GM18499 (cell line): ENCODE results near the gene ATP8A2.
"Not testable (repeated sequence)": the region's sequence is repeated elsewhere in the genome, so short reads cannot be mapped to it uniquely, and the experiment has no call there.

Experiments
- ATAC-seq: cut with Tn5 transposase; IDR thresholded peaks from one replicate; pipeline ENCODE4 v1.9.1; 2021; ENCODE audit warnings: moderate number of reproducible peaks; ENCODE audit not compliant: insufficient read depth, unreplicated experiment

The ATP8A2 gene

DNA sequence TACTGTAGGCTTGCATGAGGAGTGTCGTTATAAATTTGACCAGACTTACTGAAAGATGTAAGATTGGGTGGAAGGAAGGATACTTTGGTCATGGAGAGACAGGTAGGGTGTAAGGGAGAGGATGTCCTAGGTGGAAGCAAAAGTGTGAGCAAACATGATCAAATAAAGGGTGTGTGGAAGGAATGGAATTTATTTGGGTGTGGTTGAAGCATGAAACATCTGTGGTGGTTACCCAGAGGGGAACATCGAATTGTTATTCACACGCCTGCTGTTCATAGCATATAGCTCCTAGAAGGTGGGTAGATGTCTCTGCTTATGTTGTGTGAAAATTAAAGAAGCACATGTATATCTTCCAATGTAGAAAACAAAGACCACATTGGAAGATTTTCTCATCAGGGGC, 157.7 kb downstream of the ATP8A2 start:
- no peak for ATAC-seq

DNA sequence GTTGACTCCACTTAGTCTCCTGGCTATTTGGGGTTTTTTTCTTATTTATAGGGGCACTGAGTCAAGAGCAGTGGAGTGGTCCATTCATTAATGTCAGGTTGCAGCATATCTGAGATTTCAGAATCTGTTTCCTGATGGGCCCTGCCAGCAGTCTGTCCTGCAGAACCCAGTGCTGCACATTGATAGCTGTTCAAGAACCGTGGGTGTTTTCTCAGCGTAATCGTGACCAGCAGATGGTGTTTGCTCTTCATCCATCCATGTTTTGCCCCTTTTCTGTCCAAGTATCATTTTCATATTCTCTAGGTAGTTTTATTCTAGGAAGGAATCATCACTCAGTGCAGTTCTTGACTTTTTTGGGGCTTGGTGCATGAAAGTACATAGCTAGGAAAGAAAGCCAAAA, 166.5 kb downstream of the ATP8A2 start:
- no peak for ATAC-seq

DNA sequence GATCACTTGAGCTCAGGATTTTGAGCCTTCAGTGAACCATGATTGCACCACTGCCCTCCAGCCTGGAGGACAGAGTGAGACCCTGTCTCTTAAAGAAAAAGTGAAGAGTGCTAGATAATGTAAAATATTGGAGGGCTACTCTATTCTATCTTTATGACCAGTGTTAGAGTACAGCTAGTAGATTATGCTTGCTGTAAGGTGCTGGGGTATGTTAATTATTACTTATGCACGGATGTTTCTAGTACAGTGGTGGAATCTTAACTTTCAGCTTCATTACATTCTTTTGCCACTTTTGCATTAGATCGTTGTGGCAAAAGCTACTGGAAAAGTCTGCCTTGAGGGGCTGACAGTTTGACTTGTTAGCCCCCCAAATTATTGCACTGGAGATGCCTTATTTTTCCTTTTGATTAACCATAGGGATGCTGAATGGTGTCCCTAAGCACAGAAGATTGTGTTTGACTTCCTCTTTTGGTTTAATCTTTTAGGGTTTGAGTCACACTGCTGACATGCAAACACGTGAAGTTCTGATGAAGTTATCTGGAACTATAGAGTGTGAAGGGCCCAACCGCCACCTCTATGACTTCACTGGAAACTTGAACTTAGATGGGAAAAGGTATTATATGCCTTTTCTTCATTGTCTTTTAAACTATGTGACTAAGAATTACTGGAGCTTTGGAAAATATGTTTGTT, 169.8 kb downstream of the ATP8A2 start:
- ATAC-seq, result no peak

DNA sequence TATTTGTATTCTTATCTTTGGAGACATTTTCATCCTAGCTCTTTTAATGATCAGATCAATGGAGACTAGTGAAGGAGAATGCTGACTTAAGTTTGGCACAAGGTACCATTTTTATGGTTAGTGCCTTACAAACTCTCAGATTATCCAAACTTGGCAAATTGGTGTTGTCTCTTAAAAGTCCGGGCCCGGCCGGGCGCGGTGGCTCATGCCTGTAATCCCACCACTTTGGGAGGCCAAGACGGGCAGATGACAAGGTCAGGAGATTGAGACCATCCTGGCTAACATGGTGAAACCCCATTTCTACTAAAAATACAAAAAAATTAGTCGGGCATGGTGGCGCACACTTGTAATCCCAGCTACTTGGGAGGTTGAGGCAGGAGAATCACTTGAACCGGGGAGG, 177.2 kb downstream of the ATP8A2 start:
- not testable (repeated sequence) for ATAC-seq

DNA sequence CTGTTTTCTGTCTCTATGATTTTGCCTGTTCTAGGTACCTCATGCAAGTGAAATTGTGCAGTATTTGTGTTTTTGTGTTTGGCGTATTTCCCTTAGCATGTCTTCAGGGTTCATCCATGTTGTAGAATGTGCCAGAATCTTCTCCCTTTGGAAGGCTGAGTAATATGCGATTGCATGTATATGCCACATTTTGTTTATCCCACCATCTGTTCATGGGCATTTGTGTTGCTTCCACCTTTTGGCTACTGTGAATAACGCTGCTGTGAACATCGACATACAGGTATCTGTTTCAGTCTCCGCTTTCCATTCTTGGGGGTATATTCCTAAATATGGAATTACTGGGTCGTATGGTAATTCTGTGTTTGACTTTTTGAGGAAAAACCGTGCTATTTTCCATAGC, 190.0 kb downstream of the ATP8A2 start:
- no peak for ATAC-seq

DNA sequence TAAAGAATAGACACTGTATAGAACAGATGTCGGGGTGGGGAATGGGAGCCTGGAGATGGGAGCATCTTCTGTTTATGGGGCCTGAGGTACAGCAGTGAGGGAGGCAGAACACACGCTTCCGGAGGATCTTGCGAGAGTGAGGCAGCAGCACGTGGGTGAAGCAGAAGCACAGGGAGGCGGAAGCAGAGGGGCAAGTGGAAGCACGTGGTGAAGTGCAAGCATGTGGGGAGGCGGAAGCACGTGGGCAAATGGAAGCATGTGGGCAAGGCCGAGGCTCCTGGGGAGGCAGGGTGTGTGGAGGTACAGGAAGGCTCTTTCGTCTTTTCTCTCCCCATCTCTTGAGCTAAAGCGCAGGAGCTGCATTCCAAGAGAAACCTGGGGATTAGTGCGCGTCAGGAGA, 198.4 kb downstream of the ATP8A2 start:
- no peak for ATAC-seq

DNA sequence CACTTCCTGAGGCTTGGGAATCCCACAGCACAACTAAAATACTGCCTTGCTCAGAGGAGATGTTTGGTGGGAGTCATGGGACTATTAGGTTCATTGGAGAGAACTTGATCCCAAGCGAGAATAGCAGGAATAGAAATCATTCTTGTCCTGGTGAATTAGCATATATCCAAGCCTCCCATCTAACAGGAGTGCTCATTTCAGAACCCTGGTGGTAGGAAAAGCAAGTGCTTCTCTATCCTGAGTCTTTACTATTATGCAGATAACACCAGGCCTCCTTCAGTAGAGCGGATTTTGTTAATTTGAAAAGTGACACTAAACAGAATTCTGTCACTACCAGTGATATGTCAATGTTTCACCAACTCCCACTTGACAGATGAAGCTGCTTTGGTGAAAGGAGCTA, 199.5 kb downstream of the ATP8A2 start:
- no peak for ATAC-seq

DNA sequence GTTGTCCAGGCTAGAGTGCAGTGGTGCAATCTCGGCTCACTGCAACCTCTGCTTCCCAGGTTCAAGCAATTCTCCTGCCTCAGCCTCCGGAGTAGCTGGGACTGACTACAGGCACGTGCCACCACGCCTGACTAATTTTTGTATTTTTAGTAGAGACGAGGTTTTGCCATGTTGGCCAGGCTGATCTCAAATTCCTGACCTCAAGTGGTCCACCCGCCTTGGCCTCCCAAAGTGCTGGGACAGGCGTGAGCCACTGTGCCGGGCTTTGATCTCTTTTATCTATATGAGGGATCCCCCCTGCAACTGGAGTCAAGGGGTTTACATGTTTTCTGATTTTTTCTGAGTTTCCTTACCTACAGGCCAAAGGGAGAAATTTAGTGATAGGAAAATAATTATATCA, 200.4 kb downstream of the ATP8A2 start:
- ATAC-seq, result not testable (repeated sequence)

DNA sequence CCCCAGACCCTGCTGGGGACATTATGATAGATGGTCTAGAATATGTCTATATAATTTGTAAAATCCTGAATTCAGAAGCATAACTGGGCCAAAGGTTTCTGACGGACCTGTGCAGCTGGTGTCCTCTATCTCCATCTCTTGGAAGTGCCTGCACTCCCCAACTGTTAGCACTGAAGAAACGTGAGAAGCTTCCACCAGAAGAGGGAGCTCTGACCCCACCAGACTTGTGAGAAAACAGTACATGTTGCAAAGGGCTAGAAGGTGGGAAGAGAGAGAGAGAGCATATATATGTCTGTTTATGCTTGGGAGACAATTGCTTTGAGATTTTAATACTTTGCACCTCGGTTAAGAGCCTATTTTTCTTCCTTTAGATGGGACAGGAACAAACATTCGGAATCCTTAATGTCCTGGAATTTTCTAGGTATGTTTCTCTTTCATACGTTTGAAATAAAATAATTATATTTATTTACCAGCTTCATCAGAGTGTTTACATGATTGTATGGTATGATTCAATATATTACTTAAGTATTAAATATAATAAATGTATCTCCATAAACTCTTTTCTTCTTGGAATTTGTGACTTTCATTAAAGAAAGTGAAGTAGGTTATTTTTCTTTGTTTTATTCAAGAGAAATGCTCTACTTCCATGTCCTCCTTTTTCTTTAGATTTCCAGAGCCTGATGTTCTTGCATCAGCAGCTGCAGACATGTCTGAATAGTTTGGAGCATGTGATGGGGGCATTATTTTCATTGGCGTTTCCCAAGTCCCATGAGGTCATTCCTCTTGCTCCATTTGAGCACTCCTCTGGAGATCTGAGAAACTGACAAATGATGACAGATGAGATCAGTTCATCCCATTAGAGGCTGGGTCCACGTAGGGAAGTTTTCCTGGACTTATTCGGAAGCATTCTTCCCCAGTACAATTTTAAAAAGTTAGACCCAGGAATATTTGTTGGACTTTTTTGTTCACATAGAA, 202.9 kb downstream of the ATP8A2 start:
- no peak for ATAC-seq

DNA sequence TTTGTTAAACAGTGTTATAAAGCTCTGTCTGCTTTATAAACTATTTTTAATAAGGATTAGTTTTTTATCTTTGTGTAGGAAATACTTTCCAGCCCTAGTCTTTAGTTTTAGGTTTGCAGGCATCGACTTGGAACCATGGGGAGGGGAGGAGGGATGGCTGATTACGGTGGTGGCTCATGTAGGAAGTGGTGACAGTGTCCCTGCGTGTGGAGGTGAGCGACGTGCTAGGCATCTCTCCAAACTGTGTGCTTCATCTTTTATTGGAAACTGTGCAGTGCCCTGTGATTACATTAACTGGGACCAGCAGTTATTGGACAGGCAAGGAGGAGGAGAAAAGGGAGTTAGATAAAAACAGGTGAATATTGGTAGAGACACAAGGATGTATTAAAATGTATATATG, 203.8 kb downstream of the ATP8A2 start:
- no peak for ATAC-seq

DNA sequence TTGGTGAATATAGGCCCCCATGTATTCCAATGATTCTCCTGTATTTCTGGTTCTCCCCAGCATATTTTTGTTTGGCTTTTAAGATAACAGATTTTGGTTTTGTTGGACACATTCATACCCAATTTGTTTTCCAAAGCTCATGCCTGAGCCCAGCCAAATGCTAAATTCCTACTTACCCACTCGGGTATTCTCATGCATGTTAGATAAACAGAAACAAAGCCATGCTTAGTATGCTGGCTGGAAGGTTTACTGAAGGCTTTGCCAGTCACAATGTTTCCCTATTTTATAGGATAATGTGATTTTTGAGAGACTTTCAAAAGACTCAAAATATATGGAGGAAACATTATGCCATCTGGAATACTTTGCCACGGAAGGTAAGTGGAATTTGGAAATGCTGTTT, 206.8 kb downstream of the ATP8A2 start:
- ATAC-seq, result no peak

DNA sequence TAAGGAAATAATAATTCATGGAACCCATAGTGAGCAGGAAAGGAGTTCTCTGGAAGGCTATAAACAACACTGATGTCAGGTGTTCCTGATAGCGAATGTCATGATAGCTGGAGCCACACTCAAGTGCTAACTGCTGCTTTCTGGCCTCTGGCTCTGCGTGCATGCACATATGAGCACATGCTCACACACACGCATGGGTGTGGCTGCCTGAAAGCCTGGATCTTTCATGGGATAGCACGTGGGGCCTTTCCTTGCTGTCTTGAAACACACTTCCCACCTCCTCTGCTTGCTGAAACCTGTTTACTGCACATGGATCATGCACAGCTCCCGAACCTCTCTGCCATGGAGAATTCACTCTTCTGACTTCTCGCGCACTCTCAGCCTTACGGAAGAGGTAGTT, 207.4 kb downstream of the ATP8A2 start:
- no peak for ATAC-seq

DNA sequence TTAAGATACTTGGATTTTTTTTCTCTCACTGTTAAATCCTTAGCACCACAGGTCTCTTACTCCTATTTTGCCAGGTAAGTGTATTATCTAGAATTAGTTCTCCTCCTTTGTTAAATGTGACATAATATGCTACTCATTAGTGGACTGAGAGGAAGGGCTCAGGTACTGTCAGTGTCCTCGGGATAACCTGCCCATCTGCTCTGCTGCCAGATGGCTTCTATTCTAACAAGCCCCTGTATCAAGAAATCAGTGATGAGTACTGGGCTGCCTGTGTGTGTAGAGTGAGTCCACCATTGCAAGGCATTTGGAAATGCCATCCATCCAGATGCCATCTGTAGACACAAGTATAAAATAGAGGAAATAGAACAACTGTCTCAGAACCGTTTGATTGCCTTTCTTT, 209.6 kb downstream of the ATP8A2 start:
- ATAC-seq, result no peak

DNA sequence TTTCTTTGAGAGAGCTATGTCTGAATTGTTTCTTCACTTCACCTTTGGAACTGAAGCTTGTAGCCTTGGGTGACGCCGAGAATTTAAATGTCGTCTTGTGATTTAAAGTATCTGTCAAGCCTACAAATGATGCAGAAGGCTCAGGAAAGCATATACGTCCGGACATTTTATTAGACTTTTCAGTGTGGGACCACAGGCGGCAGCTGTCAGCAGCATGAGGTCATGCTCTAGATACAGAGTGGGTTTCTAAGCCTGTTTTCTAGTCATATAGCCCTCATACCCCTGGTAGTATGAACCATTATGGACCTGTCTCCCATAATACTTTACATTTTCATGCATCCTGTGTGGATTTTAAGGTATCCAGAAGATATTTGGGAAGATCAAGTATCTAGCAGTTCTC, 212.3 kb downstream of the ATP8A2 start:
- ATAC-seq, result no peak

DNA sequence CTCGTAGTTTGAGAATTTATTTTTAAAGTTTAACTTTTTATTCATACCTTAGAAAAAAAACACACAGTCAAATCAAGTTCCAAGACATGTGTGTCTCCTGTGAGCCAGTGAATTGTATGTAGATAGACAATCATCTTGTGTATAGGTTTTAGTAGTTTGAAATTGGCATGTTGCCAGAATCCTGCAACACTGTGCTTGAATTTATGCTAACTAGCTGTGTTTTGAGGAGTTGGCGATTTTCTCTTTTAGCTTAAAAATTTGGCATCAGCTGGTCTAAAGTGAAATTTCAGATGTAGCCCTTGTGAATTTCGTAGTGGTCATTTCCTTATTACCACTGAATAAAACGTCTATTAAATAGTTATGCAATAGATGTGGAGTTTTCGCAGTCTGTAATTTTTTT, 213.2 kb downstream of the ATP8A2 start:
- ATAC-seq, result no peak

DNA sequence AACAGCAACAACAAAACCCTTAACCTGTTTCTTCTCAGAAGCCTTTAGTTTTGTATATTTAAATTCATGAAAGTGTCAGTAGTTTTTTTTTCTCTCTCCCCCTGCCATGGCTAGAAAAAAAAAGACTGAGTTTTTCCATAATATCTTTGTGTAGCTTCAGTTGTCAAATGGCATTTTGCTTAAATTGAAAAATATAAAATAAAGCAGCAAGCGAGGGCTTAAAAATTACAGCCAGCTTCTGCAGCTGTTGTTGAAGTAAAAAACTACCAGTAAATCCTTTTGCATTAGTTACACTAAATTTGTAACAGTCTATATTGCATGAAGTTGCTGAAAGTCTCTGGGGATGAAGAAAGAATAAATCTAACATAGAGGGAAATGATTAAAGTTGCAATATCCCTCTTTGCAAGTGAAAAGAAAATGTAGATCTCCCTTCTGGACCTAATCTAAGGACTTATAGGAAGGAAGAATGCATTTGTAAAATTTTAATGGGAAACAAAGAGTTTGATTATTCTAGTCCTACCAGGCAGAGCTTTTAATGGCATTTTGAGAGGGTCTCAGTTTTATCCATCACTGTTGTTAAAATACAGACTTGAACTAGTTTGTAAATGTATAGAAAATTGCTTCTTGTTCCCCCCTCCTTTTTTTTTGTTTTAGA, 215.7 kb downstream of the ATP8A2 start:
- no peak for ATAC-seq

DNA sequence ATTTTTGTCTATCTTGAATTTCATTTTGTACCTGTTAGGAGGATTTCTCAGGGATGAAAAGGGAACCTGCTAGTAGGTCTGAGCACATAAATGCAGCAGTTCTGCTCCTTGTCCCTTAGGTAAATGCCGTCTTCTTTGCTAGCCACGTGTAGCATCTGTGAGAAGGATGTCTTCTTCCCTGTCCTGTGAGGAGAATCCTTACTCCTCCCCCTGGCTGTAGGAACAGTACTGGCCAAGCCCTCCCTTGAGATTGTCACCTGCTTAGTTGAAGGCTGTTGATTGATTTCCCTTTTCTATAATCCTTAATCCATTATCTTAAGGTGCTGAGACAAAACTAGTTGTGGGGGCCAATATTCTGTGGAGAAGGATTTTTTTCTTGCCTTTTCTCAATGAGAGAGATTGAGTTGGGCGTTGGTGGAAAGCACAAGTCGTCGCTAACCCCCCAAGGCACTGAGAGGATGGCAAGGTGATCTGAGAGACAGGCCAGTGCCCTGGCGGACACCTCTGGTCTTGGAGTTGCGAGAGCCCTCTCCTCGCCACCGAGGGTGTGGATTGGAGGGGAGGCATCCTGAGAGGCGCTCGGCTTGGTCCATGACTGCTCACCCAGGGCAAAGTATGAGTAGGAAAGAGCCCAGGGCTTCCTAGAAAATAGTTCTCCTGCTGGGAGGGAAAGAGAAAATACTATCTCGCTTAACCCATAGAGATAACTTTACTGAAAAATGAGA, 216.7 kb downstream of the ATP8A2 start:
- no peak for ATAC-seq

DNA sequence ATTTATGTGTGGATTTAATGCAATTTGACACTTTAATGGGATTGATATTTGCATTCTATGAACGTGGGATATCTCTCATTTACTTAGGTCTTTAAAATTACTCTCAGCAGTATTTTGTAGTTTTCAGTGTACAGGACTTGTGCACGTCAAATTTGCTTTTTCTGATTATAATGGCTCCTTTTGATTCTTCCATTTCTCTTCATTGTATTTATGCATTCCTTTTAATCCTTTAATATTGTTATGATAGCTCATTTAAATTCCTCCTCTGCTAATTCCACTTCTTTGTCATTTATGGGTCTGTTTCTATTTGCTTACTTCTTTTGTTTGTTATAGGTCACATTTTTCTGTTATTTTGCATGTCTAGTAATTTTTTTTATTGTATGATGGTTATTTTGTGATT, 226.6 kb downstream of the ATP8A2 start:
- no peak for ATAC-seq

DNA sequence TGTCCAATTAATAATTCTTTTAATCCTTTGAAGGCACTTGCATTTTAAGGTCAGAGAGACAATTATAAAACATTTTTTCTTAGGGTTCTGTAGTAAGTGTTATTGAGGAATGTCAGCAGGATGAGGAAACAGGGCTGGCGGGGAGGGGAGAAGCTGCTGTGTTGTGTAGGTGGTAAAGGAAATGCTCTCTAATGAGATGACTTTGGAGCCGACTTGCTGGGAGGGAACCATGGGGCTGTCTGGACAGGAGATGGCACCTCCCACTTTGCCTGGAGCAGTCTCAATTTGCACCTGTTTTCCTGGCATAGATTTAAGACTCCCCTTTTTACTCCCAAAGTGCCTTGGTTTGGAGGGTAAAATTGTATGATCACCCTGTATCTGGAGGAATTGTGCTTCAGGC, 230.4 kb downstream of the ATP8A2 start:
- no peak for ATAC-seq

DNA sequence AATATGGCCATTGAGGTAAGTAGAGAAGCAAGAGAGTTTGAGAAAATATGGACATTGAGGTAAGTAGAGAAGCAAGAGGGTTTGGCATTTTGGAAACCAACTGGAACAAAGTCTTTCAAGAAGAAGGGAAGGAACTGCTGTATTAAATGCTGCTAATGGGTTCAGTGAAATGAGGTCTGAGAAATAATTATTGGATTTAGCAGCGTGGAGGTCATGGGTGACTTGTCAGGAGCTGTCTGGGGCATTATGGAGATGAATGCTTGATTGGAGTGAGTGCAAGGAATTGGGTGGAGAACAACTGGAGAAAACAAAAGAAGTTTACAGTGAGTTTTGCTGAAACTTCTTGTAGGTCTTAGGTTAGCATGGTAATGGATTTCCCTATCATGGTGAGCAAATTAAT, 232.3 kb downstream of the ATP8A2 start:
- ATAC-seq, result no peak

DNA sequence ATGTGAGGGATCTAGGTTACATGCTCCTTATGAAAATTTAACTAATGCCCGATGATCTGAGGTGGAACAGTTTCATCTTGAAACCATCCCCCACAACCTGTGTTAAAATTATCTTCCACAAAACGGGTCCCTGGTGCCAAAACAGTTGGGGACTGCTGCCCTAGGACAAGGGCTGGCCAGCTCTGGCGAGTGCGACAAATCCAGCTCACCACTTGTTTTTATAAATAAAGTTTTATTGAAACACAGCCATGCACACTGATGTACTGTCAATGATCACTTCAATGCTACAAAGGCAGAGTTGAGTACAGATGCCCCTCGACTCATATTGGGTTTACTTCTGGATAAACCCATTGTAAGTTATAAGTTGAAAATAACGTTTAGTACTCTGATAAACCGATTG, 235.3 kb downstream of the ATP8A2 start:
- no peak for ATAC-seq
